Breast epithelium (tissue), 3 donors: ENCODE results near the gene SLC25A15.

Experiments
- CTCF ChIP-seq, 3 donors: fragments of 450-650 bp; IDR thresholded peaks; one replicate each; pipeline ENCODE4 v1.5.1; 2016 to 2017; ENCODE audit warnings: antibody characterized with exemption in 3 of 3, mild to moderate bottlenecking in 3 of 3, moderate library complexity in 3 of 3
- POLR2A ChIP-seq: fragments of 450-650 bp; IDR thresholded peaks from one replicate; pipeline ENCODE4 v1.6.1; 2016; ENCODE audit warnings: antibody characterized with exemption, mild to moderate bottlenecking, moderate library complexity

- TF ChIP-seq CTCF (IDR thresholded peaks at IDR 0.05), result no peak
- TF ChIP-seq POLR2A, result no peak
Observed at GRCh38 chr13:40769970-40770369, 19.4 kb upstream of the SLC25A15 start.
